ENCODE data around the gene RBBP9.
A peak's percentile ranks its signal among the peaks of the same experiment; 100 is the strongest.
"Not testable (repeated sequence)": the region's sequence is repeated elsewhere in the genome, so short reads cannot be mapped to it uniquely, and the experiment has no call there.

The RBBP9 gene

GRCh38 chr20:18496740-18497592 is at the start of gene RBBP9:
Gene RBBP9 (minus strand): TSS chr20:18497225. CDS start chr20:18497167, 58 bp downstream.
- peak; percentile 75 for DNase-seq

DNA sequence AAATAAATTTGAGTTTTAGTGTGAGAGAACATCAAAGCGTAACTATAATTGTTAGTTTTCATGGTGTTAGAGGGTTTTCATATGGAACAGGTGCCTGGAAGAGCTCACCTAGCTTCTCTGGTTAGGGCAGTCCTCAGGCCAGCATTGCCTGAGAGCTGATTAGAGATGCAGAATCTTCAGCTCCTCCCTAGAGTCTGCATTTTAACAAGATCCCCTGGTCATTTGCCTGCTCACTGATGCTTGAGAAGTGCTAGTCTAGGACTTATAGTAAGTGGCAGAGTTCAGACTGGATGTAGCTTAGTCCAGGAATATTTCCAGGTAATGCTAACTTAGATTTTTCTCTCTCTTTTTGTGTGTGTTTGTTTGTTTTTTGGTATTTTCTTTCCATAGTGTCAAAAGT is 48.5 kb upstream of the RBBP9 start:
- no peak for DNase-seq

- no peak for DNase-seq
These were observed 46.9 kb upstream of the RBBP9 start for GRCh38 chr20:18543932-18544331.

DNA sequence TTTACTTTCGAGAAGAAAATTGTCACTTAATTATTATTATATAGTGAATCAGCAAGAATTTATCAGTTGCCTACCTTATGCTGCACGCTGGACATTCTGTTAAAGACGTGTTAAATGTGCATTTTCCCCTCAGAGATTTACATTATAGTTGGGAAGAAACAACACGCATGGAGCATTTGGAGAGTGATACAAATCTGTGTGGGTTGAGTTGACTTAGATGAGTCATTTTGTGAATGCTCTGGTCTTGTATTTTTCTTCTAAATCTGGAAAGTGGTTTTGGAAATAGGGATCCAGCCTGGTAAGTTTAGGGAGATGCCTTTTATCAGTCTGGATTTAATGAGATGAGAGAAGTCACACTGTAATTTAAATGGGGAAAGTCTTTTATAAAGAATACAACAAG is 46.2 kb upstream of the RBBP9 start:
- no peak for DNase-seq

GRCh38 chr20:18541741-18542140 is 44.7 kb upstream of the RBBP9 start:
- DNase-seq: no peak

DNA sequence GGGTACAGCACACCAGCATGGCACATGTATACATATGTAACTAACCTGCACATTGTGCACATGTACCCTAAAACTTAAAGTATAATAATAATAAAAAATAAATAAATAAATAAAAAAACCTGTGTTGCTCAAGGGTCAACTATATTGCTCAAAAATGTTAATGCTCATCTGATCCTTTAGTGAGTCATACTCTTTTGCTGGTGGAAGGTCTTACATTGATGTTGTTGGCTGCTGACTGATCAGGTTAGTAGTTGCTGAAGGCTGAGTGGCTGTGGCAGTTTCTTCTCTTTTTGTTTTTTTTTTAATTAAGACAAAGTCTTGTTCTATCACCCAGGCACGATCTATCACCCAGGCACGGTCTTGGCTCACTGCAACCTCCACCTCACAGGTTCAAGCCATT is 40.6 kb upstream of the RBBP9 start:
- no peak for DNase-seq

DNA sequence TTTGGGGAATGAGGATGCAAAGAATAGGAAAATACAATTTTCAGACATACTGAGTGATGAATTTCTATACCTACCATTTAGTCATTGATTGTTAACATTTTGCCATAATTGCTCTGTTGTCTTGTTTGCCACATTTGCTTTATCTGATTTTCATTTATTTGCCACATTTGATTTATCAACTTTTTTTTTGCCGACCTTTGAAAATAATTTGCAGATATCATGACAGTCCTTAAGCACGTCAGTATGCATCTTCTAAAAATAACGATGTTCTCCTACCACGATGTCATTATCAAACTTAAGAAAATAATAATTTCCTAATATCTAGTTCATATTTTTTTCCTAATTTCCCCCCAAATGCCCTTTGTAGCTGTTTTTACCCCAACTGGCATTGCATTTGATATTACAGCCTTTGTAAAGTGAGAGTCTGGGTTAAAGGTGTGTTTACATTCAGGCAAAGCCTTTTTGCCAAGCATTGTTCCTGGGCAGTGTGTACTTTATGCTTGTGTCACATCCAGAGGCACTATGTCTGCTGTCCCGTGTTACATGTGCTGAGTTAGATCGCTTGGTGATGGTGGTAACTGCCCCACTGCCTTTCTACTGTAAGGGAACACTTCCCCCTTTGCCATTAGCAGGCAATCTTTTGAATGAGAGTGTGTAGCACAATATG is 37.1 kb upstream of the RBBP9 start:
- no peak for DNase-seq

DNA sequence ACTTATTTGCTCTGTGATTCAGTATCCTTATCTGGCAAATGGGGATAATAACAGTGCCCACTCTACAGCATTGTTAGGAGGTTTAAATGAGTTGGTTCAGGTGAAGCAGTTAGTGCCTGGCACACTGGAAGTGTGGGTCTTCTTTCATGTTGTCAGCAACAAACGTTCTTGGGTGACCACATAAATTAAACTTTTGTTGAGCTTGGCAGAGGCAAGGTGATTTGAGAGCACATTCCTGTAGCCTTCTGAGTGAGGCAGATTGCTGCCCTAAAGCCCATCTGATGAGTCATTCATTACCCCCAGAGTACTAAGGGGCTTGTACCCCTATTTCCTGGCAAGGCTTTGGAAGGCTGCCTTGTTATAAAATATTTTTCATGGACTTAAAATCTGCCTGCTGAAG is 36.5 kb upstream of the RBBP9 start:
- DNase-seq: no peak

DNA sequence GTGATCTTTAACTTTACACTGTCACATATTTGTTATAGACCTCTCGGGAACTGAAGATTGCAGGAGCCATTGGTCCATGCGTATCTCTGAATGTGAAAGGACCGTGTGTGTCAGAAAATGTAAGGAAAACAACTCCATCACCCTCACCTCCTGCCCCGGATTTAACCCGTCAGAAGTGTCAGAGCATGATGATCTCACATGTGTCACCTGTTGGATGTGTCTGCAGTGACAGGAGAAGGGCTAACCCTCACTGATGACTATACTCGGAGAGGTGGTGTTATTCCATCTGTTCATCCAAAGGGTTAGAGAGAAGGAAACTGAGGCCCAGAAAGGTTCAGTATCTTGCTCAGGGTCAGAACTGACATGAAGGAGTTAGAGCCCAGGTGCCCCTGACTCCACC is 35.6 kb upstream of the RBBP9 start:
- DNase-seq: no peak

GRCh38 chr20:18529041-18529440 is 32.0 kb upstream of the RBBP9 start:
- no peak for DNase-seq

DNA sequence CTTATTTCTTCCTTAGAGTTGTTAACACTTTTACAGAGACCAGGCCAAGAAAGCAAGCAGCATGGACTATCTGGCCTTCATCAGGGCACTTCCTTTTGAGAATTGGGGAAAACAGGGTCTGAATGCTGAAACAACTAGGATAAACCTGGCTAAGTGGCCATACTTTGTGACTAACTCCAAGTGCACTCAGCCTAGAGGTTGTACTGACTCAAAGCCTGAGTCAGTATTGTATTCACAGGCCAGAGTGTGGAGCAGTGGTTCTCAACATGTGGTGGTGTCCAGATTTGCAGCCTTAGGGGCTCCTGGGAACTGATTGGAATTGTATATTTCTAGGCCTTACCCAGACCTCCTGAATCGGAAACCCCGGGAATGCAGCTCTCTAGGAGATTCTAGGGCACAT is 30.8 kb upstream of the RBBP9 start:
- no peak for DNase-seq

DNA sequence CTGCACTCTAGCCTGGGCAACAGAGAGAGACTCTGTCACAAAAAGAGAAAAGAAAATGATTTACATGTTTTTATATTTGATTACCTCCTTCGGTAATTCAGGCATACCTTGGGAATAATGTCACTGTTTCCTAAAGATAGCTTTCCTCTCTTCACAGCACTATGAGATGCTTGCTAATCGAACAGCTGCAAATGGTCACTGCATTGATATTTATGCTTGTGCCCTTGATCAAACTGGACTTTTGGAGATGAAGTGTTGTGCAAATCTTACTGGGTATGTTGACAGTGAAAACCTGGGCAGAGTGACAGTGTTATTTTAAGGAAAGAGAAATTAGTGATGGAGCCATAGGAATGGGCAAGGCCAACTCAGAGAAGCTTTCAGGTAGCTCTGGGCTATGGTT is 30.3 kb upstream of the RBBP9 start:
- no peak for DNase-seq

DNA sequence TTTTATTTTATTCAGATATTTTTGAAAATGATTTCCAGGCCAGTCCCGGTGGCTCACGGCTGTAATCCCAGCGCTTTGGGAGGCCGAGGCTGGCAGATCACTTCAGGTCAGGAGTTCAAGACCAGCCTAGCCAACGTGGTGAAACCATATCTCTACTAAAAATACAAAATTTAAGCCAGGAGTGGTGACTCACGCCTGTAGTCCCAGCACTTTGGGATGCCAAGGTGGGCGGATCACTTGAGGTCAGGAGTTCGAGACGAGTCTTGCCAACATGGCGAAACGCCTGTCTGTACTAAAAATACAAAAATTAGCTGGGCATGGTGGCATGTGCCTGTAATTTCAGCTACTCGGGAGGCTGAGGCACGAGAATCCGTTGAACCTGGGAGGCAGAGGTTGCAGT is 29.7 kb upstream of the RBBP9 start:
- not testable (repeated sequence) for DNase-seq

DNA sequence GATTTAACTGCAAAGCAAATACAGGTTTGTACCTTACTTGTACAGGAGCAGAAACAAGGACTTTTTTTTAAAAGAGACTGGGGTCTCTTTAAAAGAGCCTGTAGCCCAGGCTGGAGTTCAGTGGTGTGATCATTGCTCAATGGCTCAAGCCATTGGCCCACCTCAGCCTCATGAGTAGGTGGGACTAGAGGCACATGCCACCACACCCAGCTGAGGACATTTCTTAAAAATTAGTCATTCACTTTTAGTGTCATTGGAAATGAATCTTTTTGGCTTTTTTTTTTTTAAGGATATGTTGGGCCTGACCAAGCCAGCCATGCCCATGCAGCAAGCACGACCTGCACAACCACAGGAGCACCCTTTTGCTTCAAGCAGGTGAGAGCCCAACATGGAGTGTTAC is 27.6 kb upstream of the RBBP9 start:
- DNase-seq: no peak

- DNase-seq: no peak
These were observed 26.0 kb upstream of the RBBP9 start for GRCh38 chr20:18523066-18523465.

DNA sequence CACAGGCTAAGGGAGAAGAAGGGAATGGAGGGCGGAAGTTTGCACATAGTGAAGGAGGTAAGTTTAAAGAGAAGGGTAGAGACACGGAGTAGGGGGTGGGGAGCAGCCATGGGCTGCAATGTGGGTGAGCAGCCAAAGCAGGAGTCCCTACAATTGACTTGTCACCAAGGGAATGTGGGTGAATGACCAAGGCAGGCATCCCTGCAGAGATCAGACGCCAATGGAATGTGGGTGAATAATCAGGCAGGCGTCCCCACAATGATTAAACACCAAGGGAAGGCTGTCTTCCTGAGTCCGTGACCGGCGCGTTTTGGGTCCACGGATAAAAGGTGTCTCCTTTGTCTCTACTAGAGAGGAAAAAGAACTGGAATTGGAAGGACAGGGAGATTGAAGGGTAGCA is 25.0 kb upstream of the RBBP9 start:
- DNase-seq: not testable (repeated sequence)

GRCh38 chr20:18515973-18516372 is 18.9 kb upstream of the RBBP9 start:
- no peak for DNase-seq

GRCh38 chr20:18514127-18514526 is 17.1 kb upstream of the RBBP9 start:
- no peak for DNase-seq

DNA sequence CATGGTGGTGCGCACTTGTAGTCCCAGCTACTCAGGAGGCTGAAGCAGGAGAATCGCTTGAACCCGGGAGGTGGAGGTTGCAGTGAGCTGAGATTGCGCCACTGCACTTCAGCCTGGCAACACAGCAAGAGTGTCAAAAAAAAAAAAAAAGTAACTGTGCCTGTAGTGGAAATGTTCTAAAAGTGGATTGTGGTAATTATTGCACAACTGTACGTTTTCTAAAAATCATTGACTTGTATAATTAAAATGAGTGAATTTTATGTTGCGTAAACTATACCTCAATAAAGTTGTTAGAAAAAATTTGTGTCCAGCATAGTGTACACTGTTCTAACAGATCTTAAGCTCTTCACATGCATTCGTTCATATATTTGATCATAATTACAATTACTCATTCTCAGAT is 16.2 kb upstream of the RBBP9 start:
- DNase-seq: no peak

DNA sequence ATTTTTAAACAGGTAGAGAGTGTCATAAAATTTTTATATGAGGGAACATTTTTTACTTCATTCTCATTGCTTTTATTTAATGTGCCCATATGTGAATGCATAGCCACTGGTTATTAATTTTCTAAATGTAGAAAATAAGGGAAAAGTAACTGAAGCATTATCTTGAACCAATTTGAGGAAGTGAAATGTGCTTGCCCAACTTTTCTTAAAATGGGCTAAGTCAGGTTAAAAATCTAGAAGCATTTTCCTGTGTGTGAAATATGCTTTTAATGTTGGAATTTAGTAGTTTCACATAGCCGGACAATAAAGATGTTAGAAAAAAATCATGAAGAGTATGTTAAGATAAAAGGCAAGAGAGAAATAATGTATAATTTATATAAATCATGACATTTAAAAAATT is 14.5 kb upstream of the RBBP9 start:
- DNase-seq: no peak

DNA sequence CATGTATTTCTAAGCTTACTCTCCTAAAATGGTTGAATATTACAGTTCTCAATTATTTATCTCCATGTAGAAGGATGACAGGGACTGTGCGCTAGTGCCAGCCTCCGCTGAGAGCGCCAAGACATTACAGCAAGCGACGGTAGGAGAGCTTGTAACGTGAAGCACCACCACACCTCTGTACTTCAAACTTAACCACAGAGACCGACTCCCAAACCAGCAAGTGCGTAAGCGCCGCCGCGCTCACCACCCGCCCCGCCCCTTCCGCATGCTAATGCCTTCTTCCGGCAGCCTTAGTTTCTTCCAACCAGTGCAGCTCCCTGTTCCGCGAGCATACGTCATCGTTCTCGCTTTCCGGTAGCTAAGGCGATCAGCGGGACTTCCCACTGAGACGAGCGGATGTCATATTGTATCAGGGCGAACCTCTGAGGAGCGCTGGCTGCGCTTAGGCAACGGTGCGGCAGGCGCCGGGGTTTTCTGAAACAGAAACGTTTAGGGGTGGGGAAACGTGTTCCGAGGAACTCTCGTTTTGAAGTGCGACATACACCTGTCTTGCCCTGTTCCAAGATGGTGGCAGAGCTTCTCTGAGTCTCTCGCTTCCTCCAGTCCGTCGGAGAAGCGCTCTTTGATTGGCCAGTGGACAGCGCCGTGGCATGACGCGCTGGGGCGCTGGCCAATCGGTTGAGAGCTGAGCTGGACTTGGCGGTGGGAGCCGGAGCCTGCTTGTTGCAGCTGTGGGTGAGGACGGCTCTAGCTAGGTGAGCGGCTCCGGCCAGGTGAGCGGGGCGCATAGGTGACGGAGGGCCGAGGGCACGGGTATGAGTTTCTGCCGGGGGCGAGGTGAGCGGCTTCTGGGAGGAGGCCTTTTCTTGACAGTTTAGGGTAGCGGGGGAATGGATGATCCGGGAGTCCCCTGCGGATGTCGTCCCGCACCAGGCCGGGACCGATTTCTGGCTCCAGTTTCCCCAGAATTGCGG is 10.5 kb upstream of the RBBP9 start, which contains the start of gene SEC23B:
Gene SEC23B (plus strand): TSS at position 723 of the 974 bp plus-strand sequence. CDS start 2,896 bp downstream, outside the sequence.
- DNase-seq: peak; percentile 98

DNA sequence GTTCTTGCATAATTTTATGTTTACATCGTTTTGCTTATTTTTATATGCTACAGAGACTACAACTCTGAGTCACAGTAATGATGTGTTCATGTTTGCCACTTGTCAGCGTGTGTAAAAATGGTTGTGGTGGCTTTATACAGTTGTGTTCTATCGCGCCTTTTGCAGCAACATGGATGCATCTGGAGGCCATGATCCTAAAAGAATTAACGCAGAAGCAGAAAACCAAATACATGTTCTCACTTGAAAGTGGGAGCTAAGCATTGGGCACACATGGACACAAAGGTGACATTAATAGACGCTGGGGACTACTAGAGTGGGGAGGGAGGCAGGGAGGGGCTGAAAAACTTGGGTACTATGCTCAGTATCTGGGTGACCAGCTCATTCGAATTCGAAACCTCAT is 9.7 kb upstream of the RBBP9 start:
- DNase-seq: peak; percentile 5

DNA sequence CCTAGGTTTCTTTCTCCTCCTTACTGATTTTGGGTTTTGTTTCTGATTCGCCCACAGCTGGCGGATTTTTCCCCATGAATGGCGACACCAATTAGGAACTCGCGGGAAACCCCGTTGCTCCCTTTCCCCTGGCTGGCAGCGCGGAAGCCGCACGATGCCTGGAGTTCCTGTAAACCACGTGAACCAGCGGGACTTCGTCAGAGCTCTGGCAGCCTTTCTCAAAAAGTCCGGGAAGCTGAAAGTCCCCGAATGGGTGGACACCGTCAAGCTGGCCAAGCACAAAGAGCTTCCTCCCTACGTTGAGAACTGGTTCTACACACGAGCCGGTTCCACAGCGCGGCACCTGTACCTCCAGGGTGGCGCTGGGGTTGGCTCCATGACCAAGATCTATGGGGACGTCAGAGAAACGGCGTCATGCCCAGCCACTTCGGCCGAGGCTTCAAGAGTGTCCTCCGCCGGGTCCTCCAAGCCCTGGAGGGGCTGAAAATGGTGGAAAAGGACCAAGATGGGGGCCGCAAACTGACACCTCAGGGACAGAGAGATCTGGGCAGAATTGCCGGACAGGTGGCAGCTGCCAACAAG is 7.5 kb upstream of the RBBP9 start:
- no peak for DNase-seq

All from activated naive CD4-positive, alpha-beta T cell treated with Interleukin-2 at 50 U/mL for 16 hours (primary cell).